Measurements from ENCODE around the gene ZZZ3.
"Not testable (repeated sequence)": the region's sequence is repeated elsewhere in the genome, so short reads cannot be mapped to it uniquely, and the experiment has no call there.

Gene ZZZ3

DNA sequence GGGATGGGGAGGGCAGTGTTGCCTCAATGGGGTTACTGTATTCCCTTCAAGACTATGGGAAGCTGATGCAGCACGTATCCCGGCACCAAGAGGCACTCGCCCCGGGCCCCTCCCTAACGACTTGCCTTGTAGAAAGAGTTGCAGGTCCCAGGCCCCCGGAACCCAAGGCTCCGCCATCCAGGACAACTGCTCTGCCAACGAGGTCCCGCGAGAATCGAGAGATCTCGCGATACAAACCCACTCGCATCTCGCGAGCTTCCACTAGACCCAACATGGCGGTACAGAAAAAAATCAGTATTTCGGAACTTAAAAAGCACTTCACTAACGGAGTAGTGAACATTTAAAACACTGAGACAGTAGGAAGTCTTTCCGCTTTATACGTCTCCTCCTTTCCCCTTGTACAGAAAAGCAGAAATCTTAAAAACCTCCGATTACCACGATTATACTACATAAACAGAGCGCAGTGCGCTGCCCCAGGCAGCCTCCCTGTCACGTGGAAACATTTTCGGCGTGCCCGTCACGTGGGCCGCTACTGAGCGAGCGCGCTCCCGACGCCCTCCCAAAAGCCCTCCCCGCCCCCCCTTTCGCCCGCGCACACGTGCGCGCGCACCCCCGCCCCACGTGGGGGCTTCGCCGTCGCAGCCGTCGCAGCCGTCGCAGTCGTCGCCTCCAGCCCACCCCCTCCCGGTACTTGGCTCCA is at the start of gene ZZZ3:
ZZZ3 (minus strand) TSS at position 199 of the 700 bp plus-strand sequence. CDS start 49,304 bp downstream, outside the sequence.
- DNase-seq (ENCODE audit: extremely low read depth in 1 of 2, low read depth in 1 of 2): peak; percentile 82 to 85

DNA sequence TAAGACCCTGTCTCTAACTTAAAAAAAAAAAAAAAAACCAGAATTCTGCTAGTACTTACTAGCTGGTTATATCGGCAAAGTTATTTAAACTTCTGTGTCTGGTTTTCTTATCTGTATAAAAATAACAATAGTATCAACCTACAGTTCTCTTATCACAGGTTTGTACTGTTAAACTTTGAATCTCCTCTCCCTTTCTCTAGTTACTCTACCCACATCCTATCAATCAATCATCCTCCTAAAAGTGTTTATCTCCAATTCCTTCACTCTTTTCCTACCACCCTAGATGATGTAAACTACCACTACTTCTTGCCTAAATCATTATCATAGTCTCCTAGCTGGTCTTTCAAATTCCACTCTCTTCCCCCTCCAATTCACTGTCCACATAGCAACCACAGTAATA is 49.6 kb upstream of the ZZZ3 start:
- DNase-seq (ENCODE audit: extremely low read depth in 1 of 2, low read depth in 1 of 2): no peak

DNA sequence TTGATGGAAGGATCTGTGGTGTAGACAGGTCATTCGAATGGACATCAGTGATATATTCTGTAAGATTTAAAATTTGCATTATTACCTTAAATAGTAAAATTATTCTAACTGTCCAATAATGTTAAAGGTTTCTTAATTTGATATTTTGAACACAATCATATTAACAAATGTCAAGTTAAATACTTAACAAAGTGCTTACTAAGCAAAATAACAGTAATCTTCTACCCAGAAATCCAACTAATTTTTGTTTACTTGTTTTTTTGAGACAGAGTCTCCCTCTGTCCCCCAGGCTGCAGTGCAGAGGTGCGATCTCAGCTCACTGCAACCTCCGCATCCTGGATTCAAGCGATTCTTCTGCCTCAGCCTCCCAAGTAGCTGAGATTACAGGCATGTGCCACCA is 43.2 kb upstream of the ZZZ3 start:
- no peak for DNase-seq (ENCODE audit: extremely low read depth in 1 of 2, low read depth in 1 of 2)

DNA sequence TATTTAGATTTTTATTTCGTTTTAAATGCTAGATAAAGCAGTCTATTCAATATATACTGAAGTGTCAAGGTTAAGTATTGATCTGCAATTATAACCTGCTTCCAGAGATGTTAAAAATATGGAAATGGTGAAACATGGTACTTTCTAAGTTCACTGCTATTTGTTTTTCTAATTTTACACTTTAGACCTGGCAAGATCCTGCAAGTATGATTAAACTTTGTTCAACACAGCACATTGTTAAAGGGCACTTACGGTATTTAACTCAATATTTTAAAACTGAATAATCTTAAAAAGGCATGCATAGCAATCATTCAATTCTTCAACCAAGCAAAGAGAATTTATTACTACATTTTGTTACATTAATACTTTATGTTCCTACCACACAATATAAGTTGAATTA is 35.7 kb upstream of the ZZZ3 start:
- no peak for DNase-seq (ENCODE audit: extremely low read depth in 1 of 2, low read depth in 1 of 2)

DNA sequence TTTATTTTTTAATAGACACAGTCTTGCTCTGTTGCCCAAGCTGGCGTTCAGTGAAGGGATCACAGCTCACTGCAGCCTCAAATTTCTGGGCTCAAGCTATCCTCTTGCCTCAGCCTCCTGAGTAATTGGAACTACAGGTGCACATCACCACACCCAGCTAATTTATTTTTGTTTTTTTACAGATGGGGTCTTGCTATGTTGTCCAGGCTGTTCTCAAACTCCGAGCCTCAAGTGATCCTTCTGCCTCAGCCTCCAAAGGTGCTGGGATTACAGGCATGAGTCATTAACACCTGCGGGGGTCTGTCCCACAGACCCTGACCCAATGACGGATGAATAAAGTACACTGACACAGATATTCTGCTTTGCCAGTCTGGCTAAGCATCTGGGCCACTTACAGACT is 33.6 kb upstream of the ZZZ3 start:
- no peak for DNase-seq (ENCODE audit: extremely low read depth in 1 of 2, low read depth in 1 of 2)

DNA sequence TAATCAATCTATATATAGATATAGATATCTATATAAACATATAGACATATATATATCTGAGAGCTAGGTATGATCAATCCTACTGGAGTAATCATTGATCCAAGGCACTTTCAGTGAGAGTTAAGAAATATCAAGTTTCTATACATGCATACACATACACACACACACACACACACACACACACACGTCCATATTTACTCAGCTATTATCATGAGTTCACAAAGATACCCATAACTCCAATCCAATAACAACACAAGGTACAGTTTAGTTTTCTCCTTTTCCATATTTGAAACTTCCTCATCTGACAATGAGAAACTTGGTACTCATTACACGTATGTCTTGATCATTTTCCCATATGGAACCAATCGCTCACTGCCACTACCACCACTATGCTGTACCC is 27.3 kb upstream of the ZZZ3 start:
- no peak for DNase-seq (ENCODE audit: extremely low read depth in 1 of 2, low read depth in 1 of 2)

DNA sequence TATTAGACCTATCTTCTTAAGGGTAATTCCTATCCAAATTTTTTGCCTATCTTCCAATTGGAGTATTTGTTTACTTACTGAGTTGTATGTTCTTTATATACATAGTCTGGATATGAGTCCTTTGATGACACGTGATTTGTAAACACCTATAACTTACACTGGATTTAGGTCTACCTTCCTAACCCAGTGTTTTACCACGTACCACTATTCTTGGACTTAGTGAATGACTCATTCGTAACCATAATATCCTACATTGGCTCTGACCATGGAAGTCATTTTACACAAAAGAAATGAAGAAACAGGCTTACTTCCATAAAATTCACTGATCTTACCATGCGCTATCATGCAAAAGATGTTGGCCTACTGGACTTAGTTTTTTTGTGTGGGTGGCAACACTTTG is 23.9 kb upstream of the ZZZ3 start:
- no peak for DNase-seq (ENCODE audit: extremely low read depth in 1 of 2, low read depth in 1 of 2)

DNA sequence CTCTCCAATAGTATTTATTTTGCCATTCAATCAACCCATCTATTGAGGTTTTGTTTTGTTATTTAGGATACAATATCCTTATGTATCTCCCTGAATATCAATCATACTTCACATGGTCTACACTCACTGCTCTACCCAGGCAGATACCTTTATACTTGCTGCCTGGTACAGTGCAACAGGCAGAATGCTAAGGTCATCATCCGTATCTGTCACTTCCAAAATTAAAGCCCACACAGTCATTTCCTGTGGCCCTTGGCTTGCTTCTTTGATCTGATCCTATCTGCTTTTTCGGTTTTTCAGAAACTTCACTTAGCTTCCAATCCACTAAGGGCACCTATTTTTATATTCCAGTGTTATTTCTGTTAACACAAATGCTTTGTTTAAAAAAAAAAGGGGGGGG is 22.3 kb upstream of the ZZZ3 start:
- no peak for DNase-seq (ENCODE audit: extremely low read depth in 1 of 2, low read depth in 1 of 2)

DNA sequence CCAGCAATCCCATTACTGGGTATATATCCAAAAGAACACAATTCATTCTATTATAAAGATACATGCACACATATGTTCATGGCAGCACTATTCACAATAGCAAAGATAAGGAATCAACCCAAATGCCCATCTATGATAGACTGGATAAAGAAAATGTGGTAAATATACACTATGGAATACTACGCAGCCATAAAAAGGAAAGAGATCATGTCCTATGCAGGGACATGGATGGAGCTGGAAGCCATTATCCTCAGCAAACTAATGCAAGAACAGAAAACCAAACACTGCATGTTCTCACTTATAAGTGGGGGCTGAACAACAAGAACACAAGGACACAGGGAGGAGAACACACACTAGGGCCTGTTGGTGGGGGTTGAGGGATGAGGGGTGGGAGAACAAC is 17.2 kb upstream of the ZZZ3 start:
- not testable (repeated sequence) for DNase-seq (ENCODE audit: extremely low read depth in 1 of 2, low read depth in 1 of 2)

DNA sequence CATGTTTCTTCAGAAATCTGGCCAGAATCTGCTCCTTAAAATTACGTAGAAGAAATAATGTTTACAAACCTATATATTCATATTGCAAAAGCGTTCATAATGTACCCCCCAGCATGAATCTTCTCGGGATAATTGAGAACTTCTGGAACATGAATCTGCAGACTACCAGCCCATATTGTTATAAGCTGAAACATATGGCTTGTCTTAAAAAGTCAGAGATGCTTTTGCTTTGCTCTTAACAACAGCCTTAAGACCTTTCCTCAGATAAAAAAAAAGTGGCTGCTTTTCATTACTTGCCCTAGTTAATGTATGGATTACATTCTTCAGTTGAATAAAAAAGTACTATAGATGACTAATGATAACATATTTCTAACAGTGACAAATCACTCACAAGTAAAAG is 15.0 kb upstream of the ZZZ3 start:
- no peak for DNase-seq (ENCODE audit: extremely low read depth in 1 of 2, low read depth in 1 of 2)

DNA sequence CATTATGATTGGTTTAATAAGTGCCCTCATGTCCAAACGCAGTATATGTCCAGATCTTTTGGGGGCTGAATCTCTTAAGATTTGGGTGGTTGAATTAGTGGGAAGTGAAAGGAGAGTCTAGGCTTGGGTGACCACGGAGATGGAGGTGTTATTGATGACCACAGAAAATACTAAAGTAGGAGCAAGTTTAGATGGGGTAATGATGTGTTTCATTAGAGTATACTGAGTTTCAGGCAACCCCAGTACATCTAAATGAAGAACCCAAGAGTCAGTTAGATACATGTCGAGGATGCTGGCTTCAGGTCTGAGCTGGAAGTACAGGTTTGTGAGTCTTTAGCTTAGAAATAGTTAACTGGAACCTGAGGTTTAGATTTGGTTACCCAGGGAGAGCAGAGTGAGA is 6.5 kb upstream of the ZZZ3 start:
- DNase-seq (ENCODE audit: extremely low read depth in 1 of 2, low read depth in 1 of 2): no peak

DNA sequence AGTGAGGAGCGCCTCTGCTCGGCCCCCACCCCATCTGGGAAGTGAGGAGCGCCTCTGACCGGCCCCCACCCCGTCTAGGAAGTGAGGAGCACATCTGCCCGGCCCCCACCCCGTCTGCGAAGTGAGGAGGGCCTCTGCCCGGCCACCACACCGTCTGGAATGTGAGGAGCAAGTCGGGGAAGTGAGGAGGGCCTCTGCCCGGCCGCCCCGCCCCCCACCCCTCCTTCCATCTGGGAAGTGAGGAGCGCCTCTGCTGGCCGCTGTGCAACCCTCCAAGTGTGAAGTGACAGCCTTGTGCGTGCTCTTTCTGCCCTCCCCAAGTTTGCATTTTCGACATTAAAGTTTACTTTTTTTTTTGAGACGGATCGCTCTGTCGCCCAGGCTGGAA is 5.1 kb upstream of the ZZZ3 start:
- no peak for DNase-seq (ENCODE audit: extremely low read depth in 1 of 2, low read depth in 1 of 2)

DNA sequence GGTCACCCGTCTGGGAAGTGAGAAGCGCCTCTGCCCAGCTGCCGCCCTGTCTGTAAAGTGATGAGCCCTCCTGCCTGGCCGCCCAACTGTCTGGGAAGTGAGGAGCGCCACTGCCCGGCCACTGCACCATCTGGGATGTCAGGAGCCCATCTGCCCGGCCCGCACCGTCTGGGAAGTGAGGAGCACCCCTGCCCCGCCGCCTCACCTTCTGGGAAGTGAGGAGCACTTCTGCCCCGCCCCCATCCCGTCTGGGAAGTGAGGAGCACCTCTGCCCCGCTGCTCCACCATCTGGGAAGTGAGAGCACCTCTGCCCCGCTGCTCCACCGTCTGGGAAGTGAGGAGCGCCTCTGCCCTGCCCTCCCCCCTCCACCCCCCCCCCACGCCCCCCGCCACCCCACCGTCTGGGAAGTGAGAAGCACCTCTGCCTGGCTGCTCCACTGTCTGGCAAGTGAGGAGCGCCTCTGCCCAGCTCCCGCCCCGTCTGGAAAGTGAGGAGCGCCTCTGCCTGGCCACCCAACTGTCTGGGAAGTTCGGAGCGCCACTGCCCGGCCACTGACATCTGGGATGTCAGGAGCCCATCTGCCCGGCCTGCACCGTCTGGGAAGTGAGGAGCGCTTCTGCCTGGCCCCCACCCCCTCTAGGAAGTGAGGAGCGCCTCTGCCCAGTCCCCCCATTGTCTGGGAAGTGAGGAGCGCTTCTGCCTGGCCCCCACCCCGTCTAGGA is 4.5 kb upstream of the ZZZ3 start:
- no peak for DNase-seq (ENCODE audit: extremely low read depth in 1 of 2, low read depth in 1 of 2)

DNA sequence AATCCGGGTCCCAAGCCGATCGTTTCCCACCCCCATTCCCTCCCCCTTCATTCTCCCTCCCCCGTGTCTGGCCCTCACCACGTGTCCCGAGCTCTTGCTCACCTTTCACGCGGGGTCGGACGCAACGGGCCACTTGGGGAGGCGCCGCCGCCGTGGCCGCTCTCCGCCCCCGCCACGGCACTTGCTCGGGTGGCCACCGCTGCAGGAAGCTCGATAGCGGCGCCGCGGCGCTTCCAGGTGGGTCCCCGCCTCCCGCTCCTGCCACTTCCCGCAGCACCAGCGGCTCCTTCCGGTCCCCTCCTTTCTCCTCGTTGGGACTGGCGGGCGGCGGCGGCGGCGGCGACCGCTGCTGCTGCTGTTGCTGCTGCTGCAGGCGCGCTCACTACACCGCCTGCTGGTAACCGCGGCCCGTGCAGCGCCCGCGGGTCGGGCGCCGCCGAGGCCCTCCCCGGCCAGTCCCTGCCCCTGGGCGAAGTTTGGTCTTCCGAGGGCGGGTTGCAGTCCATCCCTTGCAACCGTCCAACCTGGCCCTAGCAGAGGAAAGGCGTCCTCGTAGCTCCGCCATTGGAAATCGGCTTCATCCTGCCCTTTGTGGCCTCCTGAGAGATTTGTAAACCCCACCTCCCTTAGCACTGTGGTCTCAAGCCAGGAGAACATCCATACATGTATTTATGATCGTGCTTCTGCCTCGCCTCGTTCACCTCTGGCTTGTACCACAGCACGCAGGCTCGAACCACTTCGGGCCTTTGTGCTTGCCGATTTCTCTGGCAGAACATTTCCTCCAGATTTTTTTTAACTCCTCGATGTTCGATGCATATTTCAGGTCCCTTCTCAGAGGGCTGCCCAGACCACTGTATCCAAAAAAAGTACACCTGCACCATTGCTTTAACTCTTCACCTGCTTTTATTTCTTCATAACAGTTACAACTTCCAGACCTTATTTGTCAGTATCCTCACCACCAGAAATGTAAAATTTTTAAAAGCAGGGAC is 996 bp upstream of the ZZZ3 start:
- DNase-seq (ENCODE audit: extremely low read depth in 1 of 2, low read depth in 1 of 2): peak; percentile 76 to 85

DNA sequence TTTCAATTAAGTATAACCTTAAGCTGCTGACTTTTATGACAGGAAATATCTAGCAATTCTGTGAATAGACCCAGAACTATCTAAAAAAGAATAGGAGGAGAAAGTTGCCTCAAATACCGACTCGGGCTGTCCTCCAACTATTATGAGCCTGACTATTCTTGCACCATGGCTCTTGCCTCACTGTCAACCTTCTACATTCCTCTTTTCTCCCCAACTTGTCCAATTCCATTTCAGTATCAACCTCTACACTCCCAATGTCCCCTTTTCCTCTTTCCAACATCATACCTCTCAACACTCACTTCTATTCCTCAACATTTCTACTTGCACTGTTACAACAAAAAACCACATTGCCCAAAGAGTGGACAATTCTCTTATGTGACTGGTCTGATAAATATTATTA is 2.3 kb downstream of the ZZZ3 start:
- no peak for DNase-seq (ENCODE audit: extremely low read depth in 1 of 2, low read depth in 1 of 2)

DNA sequence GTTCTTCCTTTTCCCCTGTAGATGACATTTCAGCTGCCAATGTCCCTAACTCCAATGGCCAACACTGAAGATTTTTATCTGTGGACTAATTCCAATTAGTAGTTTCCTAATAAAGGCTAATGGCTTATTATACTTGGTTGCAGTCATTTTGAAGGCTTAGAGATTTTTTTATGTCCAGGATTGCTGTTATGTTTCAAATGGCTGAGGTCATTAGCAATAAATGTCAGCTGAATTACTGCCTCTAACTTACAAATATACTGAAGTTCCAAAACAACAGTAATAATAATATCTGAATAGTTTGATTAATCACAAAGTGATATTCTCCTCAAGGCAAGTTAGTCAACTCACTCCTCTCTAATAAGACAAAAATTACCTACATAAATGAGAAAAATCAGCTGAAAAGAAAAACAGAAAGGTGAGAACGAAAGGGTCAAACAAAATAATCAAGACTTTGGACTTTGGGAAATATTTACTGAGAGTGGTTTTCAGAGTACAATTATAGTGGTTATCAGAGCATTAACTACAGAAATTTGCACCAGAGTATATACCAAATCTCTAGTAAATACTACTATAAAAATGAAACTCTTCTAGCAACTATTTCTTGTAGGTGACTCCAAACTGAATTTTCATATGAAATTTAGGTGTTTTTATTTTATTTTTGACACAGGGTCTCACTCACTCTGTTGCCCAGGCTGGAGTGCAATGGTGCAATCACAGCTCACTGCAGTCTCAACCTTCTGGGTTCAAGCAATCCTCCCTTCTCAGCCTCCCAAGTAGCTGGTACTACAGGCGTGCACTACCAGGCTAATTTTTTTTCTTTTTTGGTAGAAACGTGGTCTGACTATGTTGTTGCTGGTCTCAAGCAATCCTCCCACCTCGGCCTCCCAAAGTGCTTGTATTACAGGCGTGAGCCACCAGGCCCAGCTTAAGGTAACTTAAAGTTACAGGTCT is 3.5 kb downstream of the ZZZ3 start:
- DNase-seq (ENCODE audit: extremely low read depth in 1 of 2, low read depth in 1 of 2): no peak

DNA sequence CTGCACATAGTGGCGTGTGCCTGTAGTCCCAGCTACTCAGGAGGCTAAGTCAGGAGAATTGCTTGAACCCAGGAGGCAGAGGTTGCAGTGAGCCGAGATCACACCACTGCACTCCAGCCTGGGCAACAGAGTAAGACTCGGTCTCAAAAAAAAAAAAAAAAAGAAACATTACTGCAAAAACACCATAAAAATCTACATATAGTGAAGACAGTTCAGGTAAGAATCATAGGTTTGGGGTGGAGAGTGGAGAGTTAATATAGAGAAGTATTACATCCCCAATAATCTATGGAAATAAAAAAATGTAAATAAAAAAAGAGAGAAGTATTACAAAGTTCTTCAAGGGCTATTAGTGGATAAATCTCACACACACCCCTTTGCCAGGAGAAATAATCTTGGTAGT is 7.7 kb downstream of the ZZZ3 start:
- not testable (repeated sequence) for DNase-seq (ENCODE audit: extremely low read depth in 1 of 2, low read depth in 1 of 2)

DNA sequence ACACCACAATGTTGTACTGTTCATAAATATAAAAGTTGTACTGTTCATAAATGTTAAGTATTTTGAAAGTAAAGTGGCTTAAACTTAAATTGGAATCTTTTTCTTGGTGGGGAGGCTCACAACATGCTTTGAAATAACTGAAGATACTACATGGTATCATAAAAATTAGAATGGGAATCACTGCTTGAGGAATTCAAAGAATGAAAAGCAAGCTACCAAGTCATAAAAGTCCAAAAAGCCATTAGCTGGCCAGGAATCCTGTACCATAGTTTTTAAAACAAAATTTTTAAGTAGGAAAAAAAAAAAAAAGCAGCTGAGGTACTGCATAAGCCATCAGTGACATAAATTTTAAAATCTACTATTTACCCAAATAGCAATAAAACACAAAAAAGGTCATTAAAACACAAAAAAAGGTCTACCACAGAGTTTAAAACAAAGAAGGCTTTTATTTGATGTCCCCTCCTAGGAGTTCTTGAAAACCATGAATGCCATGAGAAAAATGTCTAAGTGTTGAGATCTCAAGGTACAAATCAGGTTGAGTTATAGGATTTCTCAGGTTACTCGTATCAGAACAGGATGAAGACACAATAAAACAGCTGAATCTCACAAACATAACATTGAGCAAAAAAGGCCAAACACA is 8.6 kb downstream of the ZZZ3 start:
- DNase-seq (ENCODE audit: extremely low read depth in 1 of 2, low read depth in 1 of 2): no peak

DNA sequence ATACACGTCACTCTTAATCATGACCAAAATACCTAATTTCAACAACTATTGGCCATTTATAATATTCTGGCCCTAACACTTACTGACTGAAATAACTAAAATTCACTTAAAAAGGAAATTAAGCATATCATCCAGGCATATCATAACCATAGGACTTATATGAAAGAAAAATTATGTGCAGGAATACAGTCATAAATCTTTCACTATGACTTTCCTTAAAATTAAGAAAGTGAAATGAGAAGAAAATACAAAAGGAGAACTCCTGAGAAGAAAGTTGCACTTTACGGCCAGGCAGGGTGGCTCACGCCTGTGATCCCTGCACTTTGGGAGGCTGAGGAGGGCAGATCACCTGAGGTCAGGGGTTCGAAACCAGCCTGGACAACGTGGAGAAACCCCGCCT is 9.4 kb downstream of the ZZZ3 start:
- DNase-seq (ENCODE audit: extremely low read depth in 1 of 2, low read depth in 1 of 2): no peak

DNA sequence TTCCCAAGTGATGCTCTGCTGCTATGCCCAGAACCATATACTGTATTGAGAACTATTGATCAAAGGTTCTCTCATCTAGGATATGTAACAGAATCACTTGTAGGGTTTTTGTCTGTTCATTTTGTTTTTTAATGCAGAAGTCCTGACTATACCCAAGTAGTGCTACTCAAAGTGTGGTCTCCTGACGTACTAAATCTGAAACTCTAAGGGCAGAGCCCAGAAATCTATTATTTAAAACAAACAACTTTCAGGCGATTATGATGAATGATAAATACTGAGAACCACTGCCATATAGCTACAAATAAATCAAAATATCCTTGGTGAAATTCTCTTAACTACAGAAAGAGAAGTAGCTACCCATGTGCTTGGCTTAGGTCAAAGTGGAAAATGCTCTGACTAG is 10.1 kb downstream of the ZZZ3 start:
- no peak for DNase-seq (ENCODE audit: extremely low read depth in 1 of 2, low read depth in 1 of 2)
